AML-193 (cell line): ENCODE results near the gene SCN1A.
"Not testable (repeated sequence)": the region's sequence is repeated elsewhere in the genome, so short reads cannot be mapped to it uniquely, and the experiment has no call there.

Experiments
- DNase-seq, 2 experiments: peaks; one replicate each; lab custom pipeline; 2025; lab: John Stamatoyannopoulos, UW

SCN1A gene

GRCh38 chr2:166135152-166135848 is 7.5 kb upstream of the SCN1A start:
- no peak for DNase-seq

GRCh38 chr2:166134252-166135151 is 6.7 kb upstream of the SCN1A start:
- DNase-seq, result no peak

- no peak for DNase-seq
Measured at GRCh38 chr2:166133653-166134052, 5.8 kb upstream of the SCN1A start.

- DNase-seq, result no peak
Measured at GRCh38 chr2:166128156-166128505, 311 bp upstream of the SCN1A start.

GRCh38 chr2:166126007-166126639 is 1.7 kb downstream of the SCN1A start:
- no peak for DNase-seq

- no peak for DNase-seq
Measured at GRCh38 chr2:166125557-166125956, 2.3 kb downstream of the SCN1A start.

- DNase-seq, result no peak
Measured at GRCh38 chr2:166118180-166118579, 9.6 kb downstream of the SCN1A start.

- no peak for DNase-seq
Measured at GRCh38 chr2:166117491-166117890, 10.3 kb downstream of the SCN1A start.

GRCh38 chr2:166115589-166115988 is 12.2 kb downstream of the SCN1A start:
- DNase-seq, result no peak

- no peak for DNase-seq
Measured at GRCh38 chr2:166112193-166112605, 15.6 kb downstream of the SCN1A start.

GRCh38 chr2:166106431-166107015 is 21.3 kb downstream of the SCN1A start:
- DNase-seq, result peak in 1 of 2 experiments; percentile 11

- no peak for DNase-seq
Measured at GRCh38 chr2:166104773-166105172, 23.0 kb downstream of the SCN1A start.

- no peak for DNase-seq
Measured at GRCh38 chr2:166104084-166104483, 23.7 kb downstream of the SCN1A start.

- not testable (repeated sequence) for DNase-seq
Measured at GRCh38 chr2:166103277-166103676, 24.5 kb downstream of the SCN1A start.

GRCh38 chr2:166094325-166094724 is 33.5 kb downstream of the SCN1A start:
- no peak for DNase-seq

- no peak for DNase-seq
Measured at GRCh38 chr2:166092889-166093288, 34.9 kb downstream of the SCN1A start.

GRCh38 chr2:166091439-166091838 is 36.4 kb downstream of the SCN1A start:
- no peak for DNase-seq

- DNase-seq, result no peak
Measured at GRCh38 chr2:166090908-166091307, 36.9 kb downstream of the SCN1A start.

- no peak for DNase-seq
Measured at GRCh38 chr2:166090346-166090745, 37.5 kb downstream of the SCN1A start.

GRCh38 chr2:166088634-166089033 is 39.2 kb downstream of the SCN1A start:
- DNase-seq, result no peak

GRCh38 chr2:166084301-166084700 is 43.5 kb downstream of the SCN1A start:
- no peak for DNase-seq

- no peak for DNase-seq
Measured at GRCh38 chr2:166082736-166083135, 45.1 kb downstream of the SCN1A start.
